Measurements from ENCODE around the gene CHST3. TPM values are rescaled to one million over a fixed set of nuclear protein-coding genes. Genes with fewer than 3 reads are reported as not detected.

The CHST3 gene
- total RNA-seq, 4 donors from 2014 or later, result 24.1 to 43.0 (median 38.7) TPM

DNA sequence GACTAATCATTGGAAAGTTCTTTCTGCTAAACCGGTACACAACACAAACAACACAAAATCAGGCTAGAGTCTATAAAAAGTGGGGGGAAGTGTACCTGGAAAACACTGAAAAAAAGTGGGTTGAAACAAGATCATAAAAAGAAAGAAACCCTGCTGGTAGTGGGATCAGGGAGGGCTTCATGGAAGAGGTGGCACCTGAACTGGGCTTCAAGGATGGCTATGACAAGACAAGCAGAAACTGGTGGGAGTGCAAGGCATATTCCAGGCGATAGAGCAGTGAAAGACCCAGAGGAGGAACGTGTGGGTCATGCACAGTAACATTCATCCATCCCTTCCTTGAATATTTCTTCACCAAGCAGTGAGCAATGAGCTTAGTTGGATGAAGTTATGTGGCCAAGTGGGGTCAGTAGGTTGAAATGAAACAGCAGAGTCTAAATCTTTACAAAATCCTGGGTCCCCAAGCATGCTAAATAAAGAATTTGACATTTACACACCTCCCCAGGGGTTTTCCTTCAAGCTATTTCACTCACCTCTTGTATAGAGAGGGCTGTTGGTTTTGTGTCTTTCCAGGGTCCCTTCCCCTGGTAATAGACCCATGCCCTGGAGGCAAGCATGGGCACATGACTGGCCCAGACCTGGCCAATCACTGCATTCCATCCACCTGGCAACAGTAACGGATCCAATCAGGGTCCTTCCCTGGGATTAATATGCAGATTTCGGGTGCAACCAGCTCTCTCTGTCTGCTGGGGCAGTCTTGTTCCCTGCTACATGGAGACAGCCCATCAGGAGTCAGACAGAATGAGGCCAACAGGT, 86.0 kb downstream of the CHST3 start:
- Histone ChIP-seq H3K4me1 (no peaks in the 10 kb centered on the region), H3K4me3 (no peak overlapping the region), H3K9me3 (no peaks in the 10 kb centered on the region), H3K36me3 (no peaks in the 10 kb centered on the region), H3K27me3 (no peaks in the 10 kb centered on the region), H3K27ac (replicated peaks in 1 of 4) (no peak overlapping the region)
- no peak for DNase-seq (ENCODE audit: extremely low spot score)
- whole genome bisulfite sequencing, result 79% methylated on average over 5 of the region's 5 CpGs
- intact Hi-C loops (cut with DNase I), result loop anchor here (2.0 to 5.0 kb wide), 2 partner anchors 153 to 287 kb away; no protein-coding TSS in a partner anchor
- TF ChIP-seq, protein P1, sequence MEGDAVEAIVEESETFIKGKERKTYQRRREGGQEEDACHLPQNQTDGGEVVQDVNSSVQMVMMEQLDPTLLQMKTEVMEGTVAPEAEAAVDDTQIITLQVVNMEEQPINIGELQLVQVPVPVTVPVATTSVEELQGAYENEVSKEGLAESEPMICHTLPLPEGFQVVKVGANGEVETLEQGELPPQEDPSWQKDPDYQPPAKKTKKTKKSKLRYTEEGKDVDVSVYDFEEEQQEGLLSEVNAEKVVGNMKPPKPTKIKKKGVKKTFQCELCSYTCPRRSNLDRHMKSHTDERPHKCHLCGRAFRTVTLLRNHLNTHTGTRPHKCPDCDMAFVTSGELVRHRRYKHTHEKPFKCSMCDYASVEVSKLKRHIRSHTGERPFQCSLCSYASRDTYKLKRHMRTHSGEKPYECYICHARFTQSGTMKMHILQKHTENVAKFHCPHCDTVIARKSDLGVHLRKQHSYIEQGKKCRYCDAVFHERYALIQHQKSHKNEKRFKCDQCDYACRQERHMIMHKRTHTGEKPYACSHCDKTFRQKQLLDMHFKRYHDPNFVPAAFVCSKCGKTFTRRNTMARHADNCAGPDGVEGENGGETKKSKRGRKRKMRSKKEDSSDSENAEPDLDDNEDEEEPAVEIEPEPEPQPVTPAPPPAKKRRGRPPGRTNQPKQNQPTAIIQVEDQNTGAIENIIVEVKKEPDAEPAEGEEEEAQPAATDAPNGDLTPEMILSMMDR (IDR thresholded peaks at IDR 0.05), result peak in 1 of 3 experiments; percentile 1
- TF ChIP-seq POLR2AphosphoS5 (IDR thresholded peaks at IDR 0.05), result no peak

DNA sequence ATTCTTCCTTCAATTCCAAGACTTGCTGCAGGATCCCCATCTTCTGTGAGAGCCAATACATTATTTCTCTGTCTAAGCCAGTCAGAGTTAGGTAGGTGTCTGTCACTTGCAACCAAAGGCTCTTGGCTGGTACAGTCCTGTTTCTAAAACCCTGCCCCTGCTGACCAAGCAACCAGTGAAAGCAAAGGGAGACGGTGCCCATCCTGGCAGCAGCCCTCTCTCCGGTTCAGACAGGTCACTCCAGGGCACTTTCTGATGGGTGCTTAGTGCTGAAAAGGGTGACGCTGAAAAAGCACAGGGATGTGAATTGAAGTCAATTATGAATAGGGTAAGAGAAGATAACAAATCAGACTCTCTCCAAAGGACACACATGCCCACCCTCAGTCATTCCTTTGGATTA, 86.7 kb downstream of the CHST3 start:
- Histone ChIP-seq H3K9me3 (no peaks in the 10 kb centered on the region), H3K4me1 (no peaks in the 10 kb centered on the region), H3K27ac (replicated peaks in 1 of 4) (no peak overlapping the region), H3K36me3 (no peaks in the 10 kb centered on the region), H3K4me3 (no peak overlapping the region), H3K27me3 (no peaks in the 10 kb centered on the region)
- intact Hi-C loops (cut with DNase I), result loop anchor here (5.0 kb wide), 1 partner anchor 286 kb away; no protein-coding TSS in a partner anchor
- DNase-seq (ENCODE audit: extremely low spot score), result no peak
- TF ChIP-seq, protein P1 (IDR thresholded peaks at IDR 0.05), result no peak
- WGBS, result 72% methylated on average over 3 of the region's 3 CpGs

- no peak overlapping the region for H3K4me3 ChIP-seq
- H3K27me3 ChIP-seq, result peaks cover 0 to 9% (median 0%) of the 10 kb centered on the region in 4 donors
- no peaks in the 10 kb centered on the region for H3K9me3 ChIP-seq
- WGBS, result 100% methylated on average over 3 of the region's 7 CpGs
- no peak overlapping the region for H3K27ac ChIP-seq (replicated peaks in 1 of 4)
- no peak for DNase-seq (ENCODE audit: extremely low spot score)
- TF ChIP-seq POLR2AphosphoS5 (IDR thresholded peaks at IDR 0.05) (no peak), POLR2A (IDR thresholded peaks at IDR 0.05; ENCODE audit: low read depth) (no peak), EP300 (IDR thresholded peaks at IDR 0.05) (no peak)
- TF ChIP-seq, protein P1 (IDR thresholded peaks at IDR 0.05), result no peak
- intact Hi-C loops (cut with DNase I), result loop anchor here (5.0 kb wide), 1 partner anchor 284 kb away; no protein-coding TSS in a partner anchor
- H3K36me3 ChIP-seq, result no peaks in the 10 kb centered on the region
- no peaks in the 10 kb centered on the region for H3K4me1 ChIP-seq
These were observed 89.5 kb downstream of the CHST3 start for GRCh38 chr10:72053690-72054089.

- H3K27ac ChIP-seq (replicated peaks in 1 of 4), result no peak overlapping the region
- TF ChIP-seq POLR2A (IDR thresholded peaks at IDR 0.05; ENCODE audit: low read depth), result no peak
- no peak for TF ChIP-seq POLR2AphosphoS5 (IDR thresholded peaks at IDR 0.05)
- TF ChIP-seq, protein P1 (IDR thresholded peaks at IDR 0.05), result no peak
- no peak for TF ChIP-seq EP300 (IDR thresholded peaks at IDR 0.05)
- no peaks in the 10 kb centered on the region for H3K4me1 ChIP-seq
- 95% methylated on average over 4 of the region's 5 CpGs for WGBS
- peaks cover 0 to 9% (median 0%) of the 10 kb centered on the region in 4 donors for H3K27me3 ChIP-seq
- no peaks in the 10 kb centered on the region for H3K36me3 ChIP-seq
- no peak for DNase-seq (ENCODE audit: extremely low spot score)
- intact Hi-C loops (cut with DNase I), result no loop called here
- H3K9me3 ChIP-seq, result no peaks in the 10 kb centered on the region
- H3K4me3 ChIP-seq, result no peak overlapping the region
These were observed 91.9 kb downstream of the CHST3 start for GRCh38 chr10:72056113-72056512.
